ENCODE data around the gene CYBB. TPM values are rescaled to one million over a fixed set of nuclear protein-coding genes. Genes with fewer than 3 reads are reported as not detected.

CYBB gene
- total RNA-seq, 1 donor from 2014 or later, result not detected

- no peak for DNase-seq (ENCODE audit: low read depth)
- no peak for TF ChIP-seq CTCF (conservative IDR thresholded peaks at IDR 0.05; ENCODE audit: low read depth, low read length)
- peak overlapping the region; percentile 70 for H3K4me3 ChIP-seq (ENCODE audit: low read depth, low read length)
Measured at GRCh38 chrX:37846558-37846933, 66.7 kb downstream of the CYBB start.

GRCh38 chrX:37846934-37847732 lies 67.3 kb downstream of the CYBB start, which contains the start of gene DYNLT3:
DYNLT3 (minus strand) TSS chrX:37847571; CDS start chrX:37847510, 61 bp downstream.
- H3K4me3 ChIP-seq (ENCODE audit: low read depth, low read length), result peak within 1 kb of the TSS; percentile 70
- DNase-seq (ENCODE audit: low read depth), result no peak
- TF ChIP-seq CTCF (conservative IDR thresholded peaks at IDR 0.05; ENCODE audit: low read depth, low read length), result no peak

GRCh38 chrX:37847733-37848197 lies 67.9 kb downstream of the CYBB start:
- TF ChIP-seq CTCF (conservative IDR thresholded peaks at IDR 0.05; ENCODE audit: low read depth, low read length), result no peak
- H3K4me3 ChIP-seq (ENCODE audit: low read depth, low read length), result peak overlapping the region; percentile 70
- no peak for DNase-seq (ENCODE audit: low read depth)

- no peak overlapping the region for H3K4me3 ChIP-seq (ENCODE audit: low read depth, low read length)
- TF ChIP-seq CTCF (conservative IDR thresholded peaks at IDR 0.05; ENCODE audit: low read depth, low read length), result no peak
- DNase-seq (ENCODE audit: low read depth), result no peak
Measured at GRCh38 chrX:37854148-37854547, 74.3 kb downstream of the CYBB start.

- TF ChIP-seq CTCF (conservative IDR thresholded peaks at IDR 0.05; ENCODE audit: low read depth, low read length), result no peak
- no peak for DNase-seq (ENCODE audit: low read depth)
- no peak overlapping the region for H3K4me3 ChIP-seq (ENCODE audit: low read depth, low read length)
Measured at GRCh38 chrX:37854748-37855147, 74.9 kb downstream of the CYBB start.

- no peak for DNase-seq (ENCODE audit: low read depth)
- TF ChIP-seq CTCF (conservative IDR thresholded peaks at IDR 0.05; ENCODE audit: low read depth, low read length), result no peak
- H3K4me3 ChIP-seq (ENCODE audit: low read depth, low read length), result no peak overlapping the region
Measured at GRCh38 chrX:37860721-37861120, 80.9 kb downstream of the CYBB start.

- no peak overlapping the region for H3K4me3 ChIP-seq (ENCODE audit: low read depth, low read length)
- TF ChIP-seq CTCF (conservative IDR thresholded peaks at IDR 0.05; ENCODE audit: low read depth, low read length), result no peak
- DNase-seq (ENCODE audit: low read depth), result no peak
Measured at GRCh38 chrX:37862851-37863250, 83.0 kb downstream of the CYBB start.

Measured in epithelial cell of proximal tubule (primary cell).